ENCODE data around the gene SLAIN1. TPM values are rescaled to one million over a fixed set of nuclear protein-coding genes. Genes with fewer than 3 reads are reported as not detected.

Gene SLAIN1
- polyA plus RNA-seq, 1 experiment: 0.06 TPM

GRCh38 chr13:77699059-77699680 lies 1.7 kb downstream of the SLAIN1 start:
- TF ChIP-seq, protein P1, sequence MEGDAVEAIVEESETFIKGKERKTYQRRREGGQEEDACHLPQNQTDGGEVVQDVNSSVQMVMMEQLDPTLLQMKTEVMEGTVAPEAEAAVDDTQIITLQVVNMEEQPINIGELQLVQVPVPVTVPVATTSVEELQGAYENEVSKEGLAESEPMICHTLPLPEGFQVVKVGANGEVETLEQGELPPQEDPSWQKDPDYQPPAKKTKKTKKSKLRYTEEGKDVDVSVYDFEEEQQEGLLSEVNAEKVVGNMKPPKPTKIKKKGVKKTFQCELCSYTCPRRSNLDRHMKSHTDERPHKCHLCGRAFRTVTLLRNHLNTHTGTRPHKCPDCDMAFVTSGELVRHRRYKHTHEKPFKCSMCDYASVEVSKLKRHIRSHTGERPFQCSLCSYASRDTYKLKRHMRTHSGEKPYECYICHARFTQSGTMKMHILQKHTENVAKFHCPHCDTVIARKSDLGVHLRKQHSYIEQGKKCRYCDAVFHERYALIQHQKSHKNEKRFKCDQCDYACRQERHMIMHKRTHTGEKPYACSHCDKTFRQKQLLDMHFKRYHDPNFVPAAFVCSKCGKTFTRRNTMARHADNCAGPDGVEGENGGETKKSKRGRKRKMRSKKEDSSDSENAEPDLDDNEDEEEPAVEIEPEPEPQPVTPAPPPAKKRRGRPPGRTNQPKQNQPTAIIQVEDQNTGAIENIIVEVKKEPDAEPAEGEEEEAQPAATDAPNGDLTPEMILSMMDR (IDR thresholded peaks at IDR 0.05; ENCODE audit: insufficient read depth, low read depth, low read length): no peak
- H3K4me3 ChIP-seq (ENCODE audit: low read depth, low read length): peak overlapping the region; percentile 39
- no peak for DNase-seq (ENCODE audit: low read depth)
- ChIA-PET POLR2A (no interaction called here), CTCF (no interaction called here)
- no peaks in the 10 kb centered on the region for H3K36me3 ChIP-seq (ENCODE audit: control insufficient read depth, insufficient read depth, low read length)
- peaks cover 9% of the 10 kb centered on the region for H3K27me3 ChIP-seq (ENCODE audit: control insufficient read depth, insufficient read depth, low read length)

GRCh38 chr13:77701305-77701704 lies 3.8 kb downstream of the SLAIN1 start:
- ChIA-PET CTCF (interaction anchor here (0.6 kb wide), 1 partner anchor 19 kb away, joined by 4 read pairs; no protein-coding TSS in a partner anchor), POLR2A (no interaction called here)
- no peak overlapping the region for H3K4me3 ChIP-seq (ENCODE audit: low read depth, low read length)
- H3K36me3 ChIP-seq (ENCODE audit: control insufficient read depth, insufficient read depth, low read length): no peaks in the 10 kb centered on the region
- DNase-seq (ENCODE audit: low read depth): no peak
- TF ChIP-seq, protein P1 (IDR thresholded peaks at IDR 0.05; ENCODE audit: insufficient read depth, low read depth, low read length): no peak
- H3K27me3 ChIP-seq (ENCODE audit: control insufficient read depth, insufficient read depth, low read length): peaks cover 9% of the 10 kb centered on the region

DNA sequence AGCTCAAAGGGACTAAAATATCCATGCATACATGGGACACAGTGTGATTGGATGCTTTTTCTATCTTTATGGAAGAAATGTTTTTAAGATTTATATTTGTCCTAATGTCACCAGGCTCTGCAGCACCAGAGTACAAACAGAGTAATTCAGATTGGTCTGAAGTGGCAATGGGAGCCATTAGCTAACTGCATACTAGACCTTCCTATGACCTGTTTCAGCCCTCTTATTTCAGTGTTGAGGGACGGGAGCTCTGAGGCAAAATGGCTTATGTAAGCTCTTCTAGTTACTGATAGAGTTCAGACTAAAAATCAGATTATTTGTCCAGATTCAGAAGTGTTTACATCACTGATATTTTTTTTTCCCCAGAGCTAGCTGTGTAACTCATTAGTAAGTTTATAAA lies 4.9 kb downstream of the SLAIN1 start:
- DNase-seq (ENCODE audit: low read depth): no peak
- POLR2A ChIA-PET: no interaction called here

DNA sequence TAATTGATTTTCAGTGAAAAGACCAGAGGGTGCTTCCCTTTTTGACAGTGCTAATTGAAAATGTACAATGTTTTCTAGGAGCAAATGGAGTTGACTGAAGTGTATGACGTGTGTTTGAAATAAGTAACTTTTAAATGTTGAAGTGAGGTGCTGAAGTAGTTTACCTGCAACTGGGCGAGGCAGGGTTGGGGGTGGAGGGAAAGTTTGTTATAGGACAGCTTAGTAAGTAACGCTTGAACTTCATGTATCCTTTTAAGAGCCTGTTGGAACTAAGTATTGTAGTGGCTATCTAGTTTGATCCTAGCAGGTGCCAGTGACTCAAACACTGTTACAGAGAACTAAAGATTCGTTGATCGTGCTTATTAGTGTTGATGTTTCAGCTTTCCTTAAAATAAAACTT lies 5.9 kb downstream of the SLAIN1 start:
- TF ChIP-seq, protein P1 (IDR thresholded peaks at IDR 0.05; ENCODE audit: insufficient read depth, low read depth, low read length): no peak
- no peak for DNase-seq (ENCODE audit: low read depth)
- no peaks in the 10 kb centered on the region for H3K36me3 ChIP-seq (ENCODE audit: control insufficient read depth, insufficient read depth, low read length)
- ChIA-PET POLR2A (no interaction called here), CTCF (interaction anchor here (0.5 kb wide), 1 partner anchor 16 kb away, joined by 3 read pairs; no protein-coding TSS in a partner anchor)
- peaks cover 9% of the 10 kb centered on the region for H3K27me3 ChIP-seq (ENCODE audit: control insufficient read depth, insufficient read depth, low read length)
- H3K4me3 ChIP-seq (ENCODE audit: low read depth, low read length): no peak overlapping the region

More for the DNA sequence above, 4.9 kb downstream of the SLAIN1 start:
- TF ChIP-seq, protein P1 (IDR thresholded peaks at IDR 0.05; ENCODE audit: insufficient read depth, low read depth, low read length): no peak
- CTCF ChIA-PET: no interaction called here
- Histone ChIP-seq H3K36me3 (ENCODE audit: control insufficient read depth, insufficient read depth, low read length) (no peaks in the 10 kb centered on the region), H3K27me3 (ENCODE audit: control insufficient read depth, insufficient read depth, low read length) (peaks cover 9% of the 10 kb centered on the region), H3K4me3 (ENCODE audit: low read depth, low read length) (no peak overlapping the region)

DNA sequence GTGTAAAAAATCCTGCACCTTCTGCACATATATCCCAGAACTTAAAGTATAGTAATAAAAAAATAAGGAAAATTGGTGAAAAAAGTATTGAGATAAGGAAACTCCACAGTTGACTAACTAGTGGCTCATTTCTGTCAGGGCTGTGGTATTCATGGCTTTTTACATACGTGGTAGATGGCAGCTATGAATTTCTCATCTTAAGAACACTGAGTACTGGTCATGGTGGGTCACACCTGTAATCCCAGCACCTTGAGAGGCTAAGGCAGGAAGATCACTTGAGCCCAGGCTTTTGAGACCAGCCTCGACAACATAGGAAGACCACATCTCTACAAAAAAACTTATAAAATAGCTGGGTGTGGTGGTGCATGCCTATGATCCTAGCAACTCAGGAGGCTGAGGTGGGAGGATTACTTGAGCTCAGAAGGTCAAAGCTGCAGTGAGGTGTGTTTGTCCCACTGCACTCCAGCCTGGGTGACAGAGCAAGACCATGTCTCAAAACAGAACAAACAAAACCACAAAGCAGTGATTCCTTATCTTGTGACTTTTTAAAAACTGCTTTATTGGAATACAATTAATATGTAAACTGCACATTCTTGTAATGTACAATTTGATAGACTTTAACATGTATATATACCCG lies 16.8 kb downstream of the SLAIN1 start:
- DNase-seq (ENCODE audit: low read depth): no peak
- Histone ChIP-seq H3K27me3 (ENCODE audit: control insufficient read depth, insufficient read depth, low read length) (no peaks in the 10 kb centered on the region), H3K4me3 (ENCODE audit: low read depth, low read length) (no peak overlapping the region), H3K36me3 (ENCODE audit: control insufficient read depth, insufficient read depth, low read length) (no peaks in the 10 kb centered on the region)
- CTCF ChIA-PET: no interaction called here
- TF ChIP-seq, protein P1 (IDR thresholded peaks at IDR 0.05; ENCODE audit: insufficient read depth, low read depth, low read length): no peak
- POLR2A ChIA-PET: no interaction called here
